Neural cell (in vitro differentiated cells): ENCODE measurements around the gene SIRPB1. TPM values are rescaled to one million over a fixed set of nuclear protein-coding genes. Genes with fewer than 3 reads are reported as not detected.

Experiments
- H2AFZ ChIP-seq: fragments of 200-600, 300-800 bp; sonication (generic), shearing (Covaris generic); 2 replicates; pipeline ENCODE4 v1.6.0; 2014; ENCODE audit warnings: low read depth, mild to moderate bottlenecking, antibody characterized with exemption, low read length, moderate library complexity
- H3F3A ChIP-seq: fragments of 200-600 bp; shearing (Covaris generic); 2 replicates; pipeline ENCODE4 v1.6.1; 2016; ENCODE audit warnings: mild to moderate bottlenecking, moderate library complexity, mixed read lengths, antibody characterized with exemption, low read length; ENCODE audit not compliant: insufficient read depth, poor library complexity, severe bottlenecking
- H3K27ac ChIP-seq: fragments of 200-600, 300-800 bp; sonication (generic), shearing (Covaris generic); 2 replicates; pipeline ENCODE4 v1.5.1; 2014; ENCODE audit warnings: mild to moderate bottlenecking, low read length, moderate library complexity
- H3K27me3 ChIP-seq: fragments of 300-800, 200-600 bp; sonication (generic), shearing (Covaris generic); 2 replicates; pipeline ENCODE4 v1.6.0; 2014; ENCODE audit warnings: mild to moderate bottlenecking, low read depth, low read length, moderate library complexity; ENCODE audit not compliant: insufficient read depth
- H3K36me3 ChIP-seq: fragments of 300-800, 200-600 bp; sonication (generic), shearing (Covaris generic); 2 replicates; pipeline ENCODE4 v1.5.1; 2014; ENCODE audit warnings: mild to moderate bottlenecking, antibody characterized with exemption, low read length, moderate library complexity; ENCODE audit not compliant: insufficient read depth
- H3K4me2 ChIP-seq: fragments of 300-800, 200-600 bp; sonication (generic), shearing (Covaris generic); 2 replicates; pipeline ENCODE4 v1.6.0; 2014; ENCODE audit warnings: mild to moderate bottlenecking, low read length
- H3K4me3 ChIP-seq: fragments of 300-800, 200-600 bp; sonication (generic), shearing (Covaris generic); 2 replicates; pipeline ENCODE4 v1.5.1; 2014; ENCODE audit warnings: mild to moderate bottlenecking, low read length, moderate library complexity
- H3K79me2 ChIP-seq: fragments of 200-600 bp; shearing (Covaris generic); replicated peaks from 2 replicates; pipeline ENCODE4 v1.6.0; 2014; ENCODE audit warnings: mild to moderate bottlenecking, low read length, moderate library complexity; ENCODE audit not compliant: insufficient read depth
- H3K9ac ChIP-seq: fragments of 300-800, 200-600 bp; sonication (generic), shearing (Covaris generic); 2 replicates; pipeline ENCODE4 v1.6.1; 2016; ENCODE audit warnings: mild to moderate bottlenecking, low read length, mixed read lengths
- H3K9me2 ChIP-seq: fragments of 200-600 bp; shearing (Covaris generic); 2 replicates; pipeline ENCODE4 v1.6.1; 2016; ENCODE audit warnings: mild to moderate bottlenecking, low read length, mixed read lengths; ENCODE audit not compliant: insufficient read depth
- H3K9me3 ChIP-seq: fragments of 200-600, 300-800 bp; sonication (generic), shearing (Covaris generic); 2 replicates; pipeline ENCODE4 v1.6.1; 2016; ENCODE audit warnings: mild to moderate bottlenecking, mixed run types, low read length, moderate library complexity, mixed read lengths
- H4K20me1 ChIP-seq: fragments of 200-600 bp; shearing (Covaris generic); 2 replicates; pipeline ENCODE4 v1.6.1; 2016; ENCODE audit warnings: mild to moderate bottlenecking, mixed run types; ENCODE audit not compliant: insufficient read depth
- EP300 ChIP-seq: fragments of 450-650 bp; conservative IDR thresholded peaks from 2 replicates; pipeline ENCODE4 v1.6.1; 2014; ENCODE audit warnings: antibody characterized with exemption, mild to moderate bottlenecking, moderate library complexity; ENCODE audit not compliant: poor library complexity, severe bottlenecking
- EZH2 ChIP-seq: fragments of 200-600, 300-800 bp; shearing (Covaris generic), sonication (generic); IDR thresholded peaks from 2 replicates; pipeline ENCODE4 v1.6.1; 2014; ENCODE audit warnings: antibody characterized with exemption, low read length, borderline replicate concordance, mild to moderate bottlenecking; ENCODE audit not compliant: insufficient read depth, poor library complexity, severe bottlenecking
- MXI1 ChIP-seq: fragments of 450-650 bp; conservative IDR thresholded peaks from 2 replicates; pipeline ENCODE4 v1.6.1; 2014; ENCODE audit warnings: antibody characterized with exemption, mild to moderate bottlenecking; ENCODE audit not compliant: poor library complexity, severe bottlenecking
- POLR2AphosphoS5 ChIP-seq: IDR thresholded peaks from 2 replicates; pipeline ENCODE4 v1.6.1; 2012
- RAD21 ChIP-seq: fragments of 450-650 bp; conservative IDR thresholded peaks from 2 replicates; pipeline ENCODE4 v1.6.1; 2014; ENCODE audit warnings: antibody characterized with exemption, mild to moderate bottlenecking, moderate library complexity
- SMC3 ChIP-seq: fragments of 450-650 bp; conservative IDR thresholded peaks from 2 replicates; pipeline ENCODE4 v1.6.1; 2014; ENCODE audit warnings: antibody characterized with exemption, mild to moderate bottlenecking, moderate library complexity; ENCODE audit not compliant: poor library complexity
- TAF1 ChIP-seq: IDR thresholded peaks from 2 replicates; pipeline ENCODE4 v1.6.1; 2012; ENCODE audit warnings: low read depth
- polyA plus RNA-seq: library from polyadenylated mRNA; depleted of rRNA; stranded (reverse); fragments of >200 nt; gene quantifications from 2 replicates; pipeline ENCODE4 v1.2.3, GENCODE V29; 2014
- TF ChIP-seq, protein P1 (sequence below): fragments of 450-650 bp; IDR thresholded peaks from 2 replicates; pipeline ENCODE4 v1.5.1; 2014; ENCODE audit warnings: antibody characterized with exemption, mild to moderate bottlenecking, moderate library complexity; ENCODE audit not compliant: poor library complexity, severe bottlenecking
- TF ChIP-seq, protein P2 (sequence below): IDR thresholded peaks from 2 replicates; pipeline ENCODE4 v1.6.1; 2012; ENCODE audit warnings: borderline replicate concordance

Gene SIRPB1
- polyA plus RNA-seq, 1 donor from 2014 or later: 0.20 TPM

DNA sequence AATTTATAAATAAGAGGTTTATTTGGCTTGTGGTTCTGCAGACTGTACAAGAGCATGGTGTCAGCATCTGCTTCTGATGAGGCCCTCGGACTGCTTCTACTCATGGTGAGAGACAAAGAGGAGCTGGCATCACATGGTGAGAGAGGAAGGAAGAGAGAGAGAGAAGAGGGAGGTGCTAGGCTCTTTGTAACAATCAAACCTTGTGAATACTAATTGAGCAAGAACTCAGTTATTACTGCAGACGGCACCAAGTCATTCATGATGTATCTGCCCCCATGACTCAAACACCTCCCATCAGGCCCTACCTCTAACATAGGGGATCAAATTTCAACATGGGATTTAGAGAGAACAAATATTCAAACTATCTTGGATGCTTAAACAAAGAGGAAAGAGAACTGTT lies 44.1 kb upstream of the SIRPB1 start:
- no peaks in the 10 kb centered on the region for H4K20me1 ChIP-seq
- no peaks in the 10 kb centered on the region for H3K36me3 ChIP-seq
- no peak overlapping the region for H3K4me3 ChIP-seq
- H3K79me2 ChIP-seq: no peaks in the 10 kb centered on the region
- no peak overlapping the region for H3K9ac ChIP-seq
- no peaks in the 10 kb centered on the region for H3K27me3 ChIP-seq
- H3K4me2 ChIP-seq: no peak overlapping the region
- TF ChIP-seq EP300: no peak
- TF ChIP-seq TAF1: no peak
- TF ChIP-seq, protein P1, sequence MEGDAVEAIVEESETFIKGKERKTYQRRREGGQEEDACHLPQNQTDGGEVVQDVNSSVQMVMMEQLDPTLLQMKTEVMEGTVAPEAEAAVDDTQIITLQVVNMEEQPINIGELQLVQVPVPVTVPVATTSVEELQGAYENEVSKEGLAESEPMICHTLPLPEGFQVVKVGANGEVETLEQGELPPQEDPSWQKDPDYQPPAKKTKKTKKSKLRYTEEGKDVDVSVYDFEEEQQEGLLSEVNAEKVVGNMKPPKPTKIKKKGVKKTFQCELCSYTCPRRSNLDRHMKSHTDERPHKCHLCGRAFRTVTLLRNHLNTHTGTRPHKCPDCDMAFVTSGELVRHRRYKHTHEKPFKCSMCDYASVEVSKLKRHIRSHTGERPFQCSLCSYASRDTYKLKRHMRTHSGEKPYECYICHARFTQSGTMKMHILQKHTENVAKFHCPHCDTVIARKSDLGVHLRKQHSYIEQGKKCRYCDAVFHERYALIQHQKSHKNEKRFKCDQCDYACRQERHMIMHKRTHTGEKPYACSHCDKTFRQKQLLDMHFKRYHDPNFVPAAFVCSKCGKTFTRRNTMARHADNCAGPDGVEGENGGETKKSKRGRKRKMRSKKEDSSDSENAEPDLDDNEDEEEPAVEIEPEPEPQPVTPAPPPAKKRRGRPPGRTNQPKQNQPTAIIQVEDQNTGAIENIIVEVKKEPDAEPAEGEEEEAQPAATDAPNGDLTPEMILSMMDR: no peak
- no peak overlapping the region for H2AFZ ChIP-seq
- H3K9me3 ChIP-seq: no peaks in the 10 kb centered on the region
- no peaks in the 10 kb centered on the region for H3K9me2 ChIP-seq
- H3K27ac ChIP-seq: no peak overlapping the region
- no peaks in the 10 kb centered on the region for H3F3A ChIP-seq

- Histone ChIP-seq H3K27ac (no peak overlapping the region), H3K9ac (no peak overlapping the region), H3K27me3 (no peaks in the 10 kb centered on the region), H3K9me2 (no peaks in the 10 kb centered on the region), H2AFZ (no peak overlapping the region), H3K4me3 (no peak overlapping the region), H3F3A (no peaks in the 10 kb centered on the region), H3K4me2 (no peak overlapping the region), H4K20me1 (no peaks in the 10 kb centered on the region), H3K9me3 (no peaks in the 10 kb centered on the region), H3K36me3 (no peaks in the 10 kb centered on the region), H3K79me2 (no peaks in the 10 kb centered on the region)
- TF ChIP-seq TAF1 (no peak), POLR2AphosphoS5 (no peak), EZH2 (no peak), MXI1 (no peak), SMC3 (no peak), EP300 (no peak), RAD21 (no peak)
- TF ChIP-seq, protein P1: no peak
- TF ChIP-seq, protein P2, sequence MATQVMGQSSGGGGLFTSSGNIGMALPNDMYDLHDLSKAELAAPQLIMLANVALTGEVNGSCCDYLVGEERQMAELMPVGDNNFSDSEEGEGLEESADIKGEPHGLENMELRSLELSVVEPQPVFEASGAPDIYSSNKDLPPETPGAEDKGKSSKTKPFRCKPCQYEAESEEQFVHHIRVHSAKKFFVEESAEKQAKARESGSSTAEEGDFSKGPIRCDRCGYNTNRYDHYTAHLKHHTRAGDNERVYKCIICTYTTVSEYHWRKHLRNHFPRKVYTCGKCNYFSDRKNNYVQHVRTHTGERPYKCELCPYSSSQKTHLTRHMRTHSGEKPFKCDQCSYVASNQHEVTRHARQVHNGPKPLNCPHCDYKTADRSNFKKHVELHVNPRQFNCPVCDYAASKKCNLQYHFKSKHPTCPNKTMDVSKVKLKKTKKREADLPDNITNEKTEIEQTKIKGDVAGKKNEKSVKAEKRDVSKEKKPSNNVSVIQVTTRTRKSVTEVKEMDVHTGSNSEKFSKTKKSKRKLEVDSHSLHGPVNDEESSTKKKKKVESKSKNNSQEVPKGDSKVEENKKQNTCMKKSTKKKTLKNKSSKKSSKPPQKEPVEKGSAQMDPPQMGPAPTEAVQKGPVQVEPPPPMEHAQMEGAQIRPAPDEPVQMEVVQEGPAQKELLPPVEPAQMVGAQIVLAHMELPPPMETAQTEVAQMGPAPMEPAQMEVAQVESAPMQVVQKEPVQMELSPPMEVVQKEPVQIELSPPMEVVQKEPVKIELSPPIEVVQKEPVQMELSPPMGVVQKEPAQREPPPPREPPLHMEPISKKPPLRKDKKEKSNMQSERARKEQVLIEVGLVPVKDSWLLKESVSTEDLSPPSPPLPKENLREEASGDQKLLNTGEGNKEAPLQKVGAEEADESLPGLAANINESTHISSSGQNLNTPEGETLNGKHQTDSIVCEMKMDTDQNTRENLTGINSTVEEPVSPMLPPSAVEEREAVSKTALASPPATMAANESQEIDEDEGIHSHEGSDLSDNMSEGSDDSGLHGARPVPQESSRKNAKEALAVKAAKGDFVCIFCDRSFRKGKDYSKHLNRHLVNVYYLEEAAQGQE: no peak
These were observed 41.9 kb upstream of the SIRPB1 start for GRCh38 chr20:1661542-1662299.
